Measurements from ENCODE around the gene PIF1. TPM values are rescaled to one million over a fixed set of nuclear protein-coding genes. Genes with fewer than 3 reads are reported as not detected.
"Not testable (repeated sequence)": the region's sequence is repeated elsewhere in the genome, so short reads cannot be mapped to it uniquely, and the experiment has no call there.

The PIF1 gene
- total and polyA plus RNA-seq, 4 donors = 0.50 to 4.2 (median 1.7) TPM

- Histone ChIP-seq H3K36me3 (ENCODE audit: control insufficient read depth in 1 of 2, insufficient read depth in 2 of 2, low read length in 1 of 2) (no peaks in the 10 kb centered on the region), H3K9me3 (ENCODE audit: control insufficient read depth, low read length) (no peaks in the 10 kb centered on the region), H3K4me1 (ENCODE audit: control insufficient read depth in 1 of 2, insufficient read depth in 2 of 2, low read length in 2 of 2) (no peaks in the 10 kb centered on the region), H3K27me3 (ENCODE audit: control insufficient read depth in 1 of 2, insufficient read depth in 2 of 2, low read length in 1 of 2) (no peaks in the 10 kb centered on the region), H3K27ac (ENCODE audit: low read depth in 1 of 2, low read length in 2 of 2) (no peak overlapping the region), H3K4me3 (ENCODE audit: low read length in 2 of 2) (no peak overlapping the region)
- 89% methylated on average over 5 of the region's 5 CpGs for WGBS, 2 donors
- intact Hi-C loops (cut with DNase I) = no loop called here
- DNase-seq = no peak
- no peak for ATAC-seq (ENCODE audit: low FRiP score)
Measured at GRCh38 chr15:64828985-64829384, 3.5 kb upstream of the PIF1 start.

- no peaks in the 10 kb centered on the region for H3K9me3 ChIP-seq (ENCODE audit: control insufficient read depth, low read length)
- intact Hi-C loops (cut with DNase I) = no loop called here
- peak overlapping the region in 1 of 2 donors; percentile 49 for H3K4me3 ChIP-seq (ENCODE audit: low read length in 2 of 2)
- DNase-seq (no peak), ATAC-seq (ENCODE audit: low FRiP score) (no peak)
- H3K36me3 ChIP-seq (ENCODE audit: control insufficient read depth in 1 of 2, insufficient read depth in 2 of 2, low read length in 1 of 2) = no peaks in the 10 kb centered on the region
- WGBS, 2 donors = 2 to 3% methylated on average over 17 of the region's 17 CpGs
- no peaks in the 10 kb centered on the region for H3K4me1 ChIP-seq (ENCODE audit: control insufficient read depth in 1 of 2, insufficient read depth in 2 of 2, low read length in 2 of 2)
- no peaks in the 10 kb centered on the region for H3K27me3 ChIP-seq (ENCODE audit: control insufficient read depth in 1 of 2, insufficient read depth in 2 of 2, low read length in 1 of 2)
- H3K27ac ChIP-seq (ENCODE audit: low read depth in 1 of 2, low read length in 2 of 2) = no peak overlapping the region
Measured at GRCh38 chr15:64824929-64825430, 467 bp downstream of the PIF1 start.

- no peak for ATAC-seq (ENCODE audit: low FRiP score)
- intact Hi-C loops (cut with DNase I) = no loop called here
- 86 to 94% methylated on average over 12 to 13 of the region's 13 CpGs for WGBS, 2 donors
Measured at GRCh38 chr15:64816452-64816851, 9.0 kb downstream of the PIF1 start.

GRCh38 chr15:64814965-64815364 lies 10.5 kb downstream of the PIF1 start:
- intact Hi-C loops (cut with DNase I) = loop anchor here in 1 of 2 donors (5.0 kb wide), 1 partner anchor 128 kb away; no protein-coding TSS in a partner anchor
- DNase-seq; H3K27me3 ChIP-seq (ENCODE audit: control insufficient read depth in 1 of 2, insufficient read depth in 2 of 2, low read length in 1 of 2); H3K27ac ChIP-seq (ENCODE audit: low read depth in 1 of 2, low read length in 2 of 2); H3K9me3 ChIP-seq (ENCODE audit: control insufficient read depth, low read length); H3K4me3 ChIP-seq (ENCODE audit: low read length in 2 of 2); H3K4me1 ChIP-seq (ENCODE audit: control insufficient read depth in 1 of 2, insufficient read depth in 2 of 2, low read length in 2 of 2); ATAC-seq (ENCODE audit: low FRiP score); H3K36me3 ChIP-seq (ENCODE audit: control insufficient read depth in 1 of 2, insufficient read depth in 2 of 2, low read length in 1 of 2): not testable (repeated sequence)
- WGBS, 2 donors = 84 to 86% methylated on average over 4 of the region's 4 CpGs

More at GRCh38 chr15:64816452-64816851, 9.0 kb downstream of the PIF1 start:
- H3K4me1 ChIP-seq (ENCODE audit: control insufficient read depth in 1 of 2, insufficient read depth in 2 of 2, low read length in 2 of 2) = no peaks in the 10 kb centered on the region
- DNase-seq = no peak
- H3K9me3 ChIP-seq (ENCODE audit: control insufficient read depth, low read length) = no peaks in the 10 kb centered on the region
- no peaks in the 10 kb centered on the region for H3K27me3 ChIP-seq (ENCODE audit: control insufficient read depth in 1 of 2, insufficient read depth in 2 of 2, low read length in 1 of 2)
- H3K27ac ChIP-seq (ENCODE audit: low read depth in 1 of 2, low read length in 2 of 2) = no peak overlapping the region
- H3K4me3 ChIP-seq (ENCODE audit: low read length in 2 of 2) = no peak overlapping the region
- no peaks in the 10 kb centered on the region for H3K36me3 ChIP-seq (ENCODE audit: control insufficient read depth in 1 of 2, insufficient read depth in 2 of 2, low read length in 1 of 2)

- not testable (repeated sequence) for H3K36me3 ChIP-seq (ENCODE audit: control insufficient read depth in 1 of 2, insufficient read depth in 2 of 2, low read length in 1 of 2); DNase-seq; H3K27me3 ChIP-seq (ENCODE audit: control insufficient read depth in 1 of 2, insufficient read depth in 2 of 2, low read length in 1 of 2); ATAC-seq (ENCODE audit: low FRiP score); H3K9me3 ChIP-seq (ENCODE audit: control insufficient read depth, low read length); H3K4me1 ChIP-seq (ENCODE audit: control insufficient read depth in 1 of 2, insufficient read depth in 2 of 2, low read length in 2 of 2); H3K4me3 ChIP-seq (ENCODE audit: low read length in 2 of 2); H3K27ac ChIP-seq (ENCODE audit: low read depth in 1 of 2, low read length in 2 of 2)
- intact Hi-C loops (cut with DNase I) = loop anchor here in 1 of 2 donors (5.0 kb wide), 1 partner anchor 127 kb away; no protein-coding TSS in a partner anchor
- 96 to 98% methylated on average over 8 of the region's 8 CpGs for WGBS, 2 donors
Measured at GRCh38 chr15:64814283-64814682, 11.2 kb downstream of the PIF1 start.

GRCh38 chr15:64813075-64813474 lies 12.4 kb downstream of the PIF1 start:
- WGBS, 2 donors = 83 to 88% methylated on average over 6 of the region's 6 CpGs
- intact Hi-C loops (cut with DNase I) = loop anchor here in 1 of 2 donors (5.0 kb wide), 1 partner anchor 126 kb away; no protein-coding TSS in a partner anchor
- Histone ChIP-seq H3K4me1 (ENCODE audit: control insufficient read depth in 1 of 2, insufficient read depth in 2 of 2, low read length in 2 of 2) (no peaks in the 10 kb centered on the region), H3K27me3 (ENCODE audit: control insufficient read depth in 1 of 2, insufficient read depth in 2 of 2, low read length in 1 of 2) (no peaks in the 10 kb centered on the region), H3K9me3 (ENCODE audit: control insufficient read depth, low read length) (no peaks in the 10 kb centered on the region), H3K27ac (ENCODE audit: low read depth in 1 of 2, low read length in 2 of 2) (no peak overlapping the region), H3K4me3 (ENCODE audit: low read length in 2 of 2) (no peak overlapping the region), H3K36me3 (ENCODE audit: control insufficient read depth in 1 of 2, insufficient read depth in 2 of 2, low read length in 1 of 2) (no peaks in the 10 kb centered on the region)
- no peak for ATAC-seq (ENCODE audit: low FRiP score)
- no peak for DNase-seq

- ATAC-seq (ENCODE audit: low FRiP score) = no peak
- 81 to 82% methylated on average over 6 of the region's 6 CpGs for WGBS, 2 donors
- intact Hi-C loops (cut with DNase I) = loop anchor here (1.0 to 5.0 kb wide), 3 partner anchors 79 to 123 kb away; no protein-coding TSS in a partner anchor
- Histone ChIP-seq H3K4me3 (ENCODE audit: low read length in 2 of 2) (no peak overlapping the region), H3K9me3 (ENCODE audit: control insufficient read depth, low read length) (no peaks in the 10 kb centered on the region), H3K36me3 (ENCODE audit: control insufficient read depth in 1 of 2, insufficient read depth in 2 of 2, low read length in 1 of 2) (no peaks in the 10 kb centered on the region), H3K27ac (ENCODE audit: low read depth in 1 of 2, low read length in 2 of 2) (no peak overlapping the region), H3K4me1 (ENCODE audit: control insufficient read depth in 1 of 2, insufficient read depth in 2 of 2, low read length in 2 of 2) (no peaks in the 10 kb centered on the region), H3K27me3 (ENCODE audit: control insufficient read depth in 1 of 2, insufficient read depth in 2 of 2, low read length in 1 of 2) (no peaks in the 10 kb centered on the region)
- no peak for DNase-seq
Measured at GRCh38 chr15:64810497-64811326, 14.7 kb downstream of the PIF1 start.

GRCh38 chr15:64809649-64810496 lies 15.6 kb downstream of the PIF1 start:
- Histone ChIP-seq H3K27me3 (ENCODE audit: control insufficient read depth in 1 of 2, insufficient read depth in 2 of 2, low read length in 1 of 2) (no peaks in the 10 kb centered on the region), H3K9me3 (ENCODE audit: control insufficient read depth, low read length) (no peaks in the 10 kb centered on the region), H3K4me1 (ENCODE audit: control insufficient read depth in 1 of 2, insufficient read depth in 2 of 2, low read length in 2 of 2) (no peaks in the 10 kb centered on the region), H3K36me3 (ENCODE audit: control insufficient read depth in 1 of 2, insufficient read depth in 2 of 2, low read length in 1 of 2) (no peaks in the 10 kb centered on the region), H3K27ac (ENCODE audit: low read depth in 1 of 2, low read length in 2 of 2) (no peak overlapping the region), H3K4me3 (ENCODE audit: low read length in 2 of 2) (no peak overlapping the region)
- ATAC-seq (ENCODE audit: low FRiP score) (peak; percentile 86), DNase-seq (peak; percentile 85 to 94)
- intact Hi-C loops (cut with DNase I) = loop anchor here (1.0 to 5.0 kb wide), 3 partner anchors 79 to 123 kb away; no protein-coding TSS in a partner anchor
- WGBS, 2 donors = 32 to 33% methylated on average over 14 of the region's 14 CpGs

Measured in aorta (tissue), 5 donors.